ENCODE data around the gene KLHL3. TPM values are rescaled to one million over a fixed set of nuclear protein-coding genes. Genes with fewer than 3 reads are reported as not detected.
"Not testable (repeated sequence)": the region's sequence is repeated elsewhere in the genome, so short reads cannot be mapped to it uniquely, and the experiment has no call there.

KLHL3 gene
- total RNA-seq, 1 donor from 2014 or later = 4.4 TPM

DNA sequence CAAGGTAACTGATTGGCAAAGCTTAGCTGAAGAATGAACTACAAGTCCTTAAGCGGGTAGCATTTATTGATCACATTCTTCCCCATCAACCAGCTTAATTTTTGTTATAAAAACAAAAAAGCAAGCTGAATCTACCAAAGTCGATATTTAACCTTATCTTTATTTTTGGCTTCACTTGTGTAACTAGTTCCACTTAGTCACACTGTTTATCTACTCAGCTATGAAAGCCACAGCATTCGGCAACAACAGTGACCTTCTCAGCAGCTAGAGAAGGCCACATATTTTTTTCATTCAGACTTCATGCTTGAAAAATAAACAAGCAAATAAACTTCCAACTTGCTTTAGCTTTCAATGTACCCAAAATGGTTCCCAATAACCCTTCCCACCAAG lies 69.4 kb downstream of the KLHL3 start:
- no peak for ATAC-seq

DNA sequence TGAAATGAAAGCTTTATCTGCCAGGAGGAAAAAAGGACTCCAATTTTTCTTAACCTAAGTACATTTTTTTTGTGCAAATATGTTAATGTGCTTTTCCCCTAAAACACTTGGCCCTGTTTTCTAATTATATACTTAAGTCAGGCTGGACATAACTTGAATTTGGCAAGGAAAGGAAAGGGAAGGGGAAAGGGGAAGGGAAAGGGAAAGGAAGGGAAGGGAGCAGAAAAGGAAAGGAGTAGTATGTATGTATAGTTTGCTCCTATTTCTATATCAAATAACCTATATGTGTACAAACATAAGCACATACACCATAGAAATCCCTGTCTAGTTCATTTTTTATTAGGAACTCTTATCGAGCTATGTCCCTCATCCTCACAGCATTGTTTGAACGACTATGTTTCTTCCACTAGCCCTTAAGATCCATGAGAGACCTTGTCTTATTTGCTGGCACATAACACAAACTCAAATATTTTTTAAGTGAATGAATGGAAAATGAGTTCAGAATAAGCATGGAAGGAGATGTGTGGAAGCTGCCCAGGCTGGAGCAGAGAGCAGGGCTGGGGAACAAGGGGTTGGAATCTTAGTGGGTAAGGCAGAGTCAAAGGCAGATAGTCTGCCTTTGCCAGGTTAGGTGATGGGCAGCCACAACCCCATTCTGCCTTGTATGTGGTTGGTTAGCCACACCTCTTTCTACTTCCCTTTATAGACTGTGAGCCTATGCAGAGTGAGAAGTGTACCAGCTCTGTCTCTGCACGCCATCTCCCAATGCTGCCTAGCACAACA lies 70.0 kb downstream of the KLHL3 start:
- peak; percentile 44 for ATAC-seq

DNA sequence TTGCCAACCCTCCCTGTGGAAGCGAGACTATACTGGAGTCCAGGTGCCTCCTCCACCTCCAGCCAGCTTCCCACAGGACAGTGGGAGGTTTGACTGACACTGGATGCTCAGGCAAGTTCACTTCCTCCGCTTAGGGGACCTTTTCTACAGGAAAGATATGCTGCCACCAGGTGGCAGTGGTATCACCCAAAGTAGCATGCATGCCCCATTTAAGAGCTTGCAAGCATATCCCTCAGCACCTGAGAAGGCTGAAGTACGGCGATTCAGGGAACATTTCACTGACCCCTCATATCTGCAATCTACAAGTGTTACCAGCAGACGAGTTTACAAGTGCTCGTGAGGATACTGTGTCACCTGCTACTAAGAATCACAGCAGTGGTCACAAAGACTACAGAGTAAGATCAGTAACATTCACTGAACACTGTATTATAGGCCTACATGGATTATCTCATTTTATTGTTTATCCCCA lies 75.5 kb downstream of the KLHL3 start:
- peak; percentile 81 for ATAC-seq

DNA sequence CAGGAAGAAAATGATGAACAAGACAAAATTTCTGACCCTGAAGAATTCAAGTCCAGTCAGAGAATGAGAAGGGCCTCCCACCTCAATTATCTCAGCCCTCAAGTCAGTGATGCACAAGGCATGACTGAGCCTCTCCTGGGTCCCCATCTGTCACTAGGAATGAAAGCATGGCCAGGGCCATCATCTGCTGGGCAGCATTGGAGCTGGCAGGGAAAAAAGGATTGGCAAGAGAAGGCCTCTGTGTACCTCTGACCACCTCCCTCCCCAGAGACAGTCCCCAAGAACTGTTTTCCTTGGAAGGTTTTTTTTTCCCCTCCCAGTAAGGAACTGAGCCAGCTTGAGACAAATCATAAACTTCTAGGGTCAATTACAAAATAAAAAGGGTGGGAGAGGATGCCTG lies 76.7 kb downstream of the KLHL3 start:
- ATAC-seq = no peak

DNA sequence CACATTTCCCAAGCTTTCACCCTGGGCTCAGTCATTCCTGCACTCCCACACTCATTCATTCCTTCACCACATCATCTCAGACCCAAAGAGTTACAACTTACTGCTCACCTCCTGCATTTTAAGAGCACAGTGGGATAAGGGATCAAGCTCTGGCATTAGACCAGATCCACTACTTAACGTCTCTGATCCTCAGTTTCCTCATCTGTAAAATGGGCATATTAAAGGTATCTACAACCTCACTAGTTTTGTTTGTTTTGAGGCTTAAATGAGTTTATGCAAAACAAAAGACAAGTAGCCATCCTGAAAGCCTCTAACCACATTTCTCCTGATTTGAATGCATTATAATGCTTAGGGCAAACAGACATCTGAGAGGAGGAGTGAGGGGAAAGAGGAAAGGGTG lies 77.6 kb downstream of the KLHL3 start:
- ATAC-seq = no peak

DNA sequence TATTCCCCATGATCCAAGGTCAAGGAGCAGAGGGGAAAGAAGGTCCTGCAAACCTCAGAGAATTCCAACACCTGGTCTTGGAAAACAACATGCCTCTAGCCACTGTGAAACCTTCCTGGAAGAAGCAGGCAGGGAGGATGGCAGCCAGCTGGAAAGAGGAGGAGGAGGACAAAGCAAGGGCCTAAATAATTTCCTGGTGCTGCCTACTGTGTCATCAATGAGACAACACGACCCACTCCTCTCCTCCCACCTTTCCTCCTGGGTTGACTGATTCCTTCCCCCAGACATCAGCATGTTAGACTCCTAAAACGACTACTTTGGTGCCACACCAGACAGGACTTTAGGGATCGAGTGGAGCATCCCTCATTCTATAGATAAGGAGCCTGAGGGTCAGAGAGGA lies 78.8 kb downstream of the KLHL3 start:
- no peak for ATAC-seq

DNA sequence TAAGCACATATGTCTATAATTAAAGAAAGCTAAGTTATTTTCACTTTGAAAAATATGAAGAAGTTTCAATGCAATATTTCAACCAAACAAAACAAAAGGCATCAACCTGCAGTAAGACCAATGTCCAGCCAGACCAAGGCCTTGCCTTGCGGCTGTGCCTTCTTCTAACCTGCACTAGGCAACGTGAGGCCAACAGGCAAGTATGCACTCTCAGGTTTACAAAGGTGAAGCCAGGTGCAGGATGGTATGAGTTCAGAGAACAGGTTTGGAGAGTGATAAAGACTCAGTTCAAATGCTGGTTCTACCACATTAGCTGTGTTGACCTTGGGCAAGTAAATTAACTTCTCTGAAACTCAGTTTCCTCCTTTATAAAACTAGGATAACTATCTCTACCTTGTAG lies 79.3 kb downstream of the KLHL3 start:
- ATAC-seq = no peak

DNA sequence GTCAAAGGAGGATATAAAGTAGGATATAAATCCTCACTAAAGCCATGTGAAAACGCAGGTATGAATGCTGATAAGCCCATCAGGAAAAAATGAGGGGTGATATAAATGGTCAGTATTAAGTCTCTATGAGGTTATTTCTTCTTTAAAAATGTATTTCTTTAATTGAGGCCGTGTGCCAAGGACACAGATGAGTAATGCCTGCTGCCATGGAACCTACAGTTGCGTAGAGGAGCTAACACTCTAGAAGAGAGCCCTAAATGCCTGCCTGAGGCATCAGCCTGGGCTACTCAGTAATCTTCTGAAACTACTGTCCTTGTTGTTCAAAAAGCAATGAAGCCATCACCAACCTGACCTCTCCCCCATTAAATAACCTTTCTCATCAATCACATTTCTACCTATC lies 84.9 kb downstream of the KLHL3 start:
- peak; percentile 55 for ATAC-seq

DNA sequence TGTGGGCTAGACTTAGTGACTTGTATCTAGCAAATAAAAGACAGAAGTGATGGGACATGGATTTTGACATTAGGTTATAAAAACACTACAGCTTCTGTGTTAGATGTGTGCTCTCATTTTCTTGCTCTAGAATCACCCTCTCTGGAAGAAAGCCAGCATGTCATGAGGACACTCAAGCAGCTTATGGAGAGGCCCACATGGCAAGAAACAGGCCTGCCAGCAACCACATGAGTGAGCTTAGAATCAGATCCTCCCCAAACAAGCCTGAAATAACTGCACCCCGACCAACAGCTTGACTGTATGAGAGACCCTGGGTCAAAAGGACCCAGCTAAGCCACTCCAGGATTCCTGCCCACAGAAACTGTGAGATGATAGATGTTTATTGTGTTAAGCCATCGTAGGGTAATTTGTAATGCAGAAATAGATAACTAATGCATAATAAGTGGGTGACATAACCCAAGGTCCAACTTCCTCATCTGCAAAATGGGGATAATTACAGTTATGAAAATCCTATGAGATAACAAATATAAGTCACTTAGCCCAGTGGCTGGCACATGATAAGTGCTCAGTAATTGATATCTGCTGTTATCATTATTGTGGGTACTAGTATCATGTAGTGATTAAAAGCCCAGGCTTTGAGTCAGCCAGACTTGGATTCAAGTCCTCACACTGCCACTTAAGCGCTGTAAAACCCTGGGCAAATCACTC lies 86.5 kb downstream of the KLHL3 start:
- ATAC-seq = no peak

DNA sequence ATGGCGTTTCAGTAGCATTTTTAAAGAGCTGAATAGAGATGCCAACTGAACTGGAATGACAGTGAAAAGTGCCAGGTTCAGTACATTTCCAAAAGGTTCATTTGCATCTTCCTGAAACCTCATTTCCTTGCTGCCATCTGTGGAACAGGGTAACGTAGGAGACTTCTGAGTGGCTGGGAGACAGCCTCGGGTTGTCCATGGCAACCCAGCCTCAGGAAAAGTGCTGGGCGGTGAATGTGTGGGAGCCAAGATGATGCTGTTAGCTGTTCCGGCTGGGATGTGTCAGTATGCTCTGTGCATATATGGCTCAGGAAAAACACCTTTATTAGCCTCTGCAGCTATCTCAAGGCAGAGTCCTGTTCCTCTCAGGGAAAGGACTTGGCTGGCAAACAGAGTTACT lies 87.5 kb downstream of the KLHL3 start:
- no peak for ATAC-seq

DNA sequence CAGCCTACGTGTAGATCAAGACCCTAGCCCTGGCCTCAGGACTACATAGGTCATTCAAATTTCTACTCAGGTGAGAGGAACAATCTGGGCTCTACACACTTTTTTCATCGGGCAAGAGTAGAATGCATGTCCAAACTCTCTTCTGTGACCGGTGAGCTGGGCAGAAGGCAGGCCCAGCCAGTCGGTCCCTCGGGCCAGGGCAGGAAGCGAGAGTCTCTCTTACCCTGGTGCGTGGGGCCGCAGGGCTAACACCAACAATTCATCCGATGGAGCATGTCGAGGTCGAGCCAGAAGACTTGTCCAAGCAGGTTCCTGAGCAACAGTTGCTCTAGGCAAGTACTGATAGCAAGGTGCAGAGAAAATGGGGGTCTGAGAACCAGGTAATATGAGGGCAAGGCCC lies 88.5 kb downstream of the KLHL3 start:
- ATAC-seq = peak; percentile 22

DNA sequence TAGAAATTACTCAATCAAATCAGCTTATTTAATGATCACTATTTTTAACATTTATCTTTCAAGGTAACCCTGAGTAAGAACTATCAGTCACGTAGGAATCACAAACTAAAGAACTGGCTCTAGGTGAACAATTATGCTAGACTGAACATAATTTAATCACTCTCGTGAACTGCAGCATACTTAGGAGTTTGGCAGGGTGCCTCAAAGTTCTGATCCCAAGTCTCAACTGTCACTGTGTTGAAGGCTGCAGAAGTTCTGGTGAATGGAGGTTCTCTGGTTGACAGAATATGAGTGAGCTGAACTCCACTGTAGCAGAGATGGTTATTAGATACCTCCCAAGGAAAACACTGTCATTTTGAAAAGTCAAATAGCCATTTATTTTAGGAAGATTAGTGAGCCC lies 89.1 kb downstream of the KLHL3 start:
- ATAC-seq = no peak

DNA sequence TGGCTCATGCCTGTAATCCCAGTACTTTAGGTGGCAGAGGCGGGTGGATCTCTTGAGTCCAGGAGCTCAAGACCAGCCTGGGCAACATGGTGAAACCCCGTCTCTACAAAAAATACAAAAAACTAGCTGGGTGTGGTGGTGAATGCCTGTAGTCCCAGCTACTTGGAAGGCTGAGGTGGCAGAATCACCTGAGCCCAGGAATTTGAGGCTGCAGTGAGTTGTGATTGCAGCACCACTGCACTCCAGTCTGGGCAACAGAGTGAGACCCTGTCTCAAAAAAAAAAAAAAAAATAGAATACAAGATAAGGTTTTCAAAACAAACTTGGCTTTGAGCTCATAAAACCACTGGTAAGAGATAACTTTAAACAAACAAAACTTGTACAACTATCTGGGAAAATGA lies 92.8 kb downstream of the KLHL3 start:
- ATAC-seq = not testable (repeated sequence)

DNA sequence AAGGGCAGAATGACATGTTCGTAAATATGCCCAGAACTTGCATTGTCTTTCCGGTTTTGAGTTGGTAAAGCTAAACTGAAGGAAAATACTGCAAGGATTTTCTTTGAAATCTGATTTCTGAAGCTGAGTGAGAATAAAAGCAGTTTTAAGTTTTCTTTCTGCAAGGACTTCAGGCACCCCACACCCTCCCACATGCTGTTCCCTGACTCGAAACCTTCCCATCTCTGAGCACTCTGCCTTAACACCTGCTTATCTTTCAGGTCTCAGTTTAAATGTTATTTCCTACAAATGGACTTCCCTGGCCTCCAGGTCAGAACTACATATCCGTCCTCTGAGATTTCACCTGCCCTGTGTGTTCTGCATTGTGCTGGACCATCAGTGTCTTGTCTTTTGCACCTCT lies 93.8 kb downstream of the KLHL3 start:
- no peak for ATAC-seq

DNA sequence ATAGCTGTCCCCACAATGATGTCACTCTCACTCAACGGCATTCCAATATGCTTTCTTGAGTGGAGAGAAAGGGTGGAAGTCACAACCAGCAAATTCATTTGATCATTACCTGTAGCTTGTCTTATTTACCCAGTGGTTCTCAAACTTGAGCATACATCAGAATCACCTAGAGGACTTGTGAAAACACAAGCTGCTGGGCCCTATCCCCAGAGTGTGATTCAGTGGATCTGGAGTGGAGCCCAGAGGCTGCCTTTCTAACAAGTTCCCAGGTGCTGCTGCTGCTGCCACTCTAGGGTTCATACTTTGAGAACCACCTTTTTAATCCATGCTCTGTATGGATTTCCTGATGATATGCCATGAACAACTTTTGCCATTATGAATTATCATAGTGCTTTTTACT lies 94.7 kb downstream of the KLHL3 start:
- ATAC-seq = no peak

DNA sequence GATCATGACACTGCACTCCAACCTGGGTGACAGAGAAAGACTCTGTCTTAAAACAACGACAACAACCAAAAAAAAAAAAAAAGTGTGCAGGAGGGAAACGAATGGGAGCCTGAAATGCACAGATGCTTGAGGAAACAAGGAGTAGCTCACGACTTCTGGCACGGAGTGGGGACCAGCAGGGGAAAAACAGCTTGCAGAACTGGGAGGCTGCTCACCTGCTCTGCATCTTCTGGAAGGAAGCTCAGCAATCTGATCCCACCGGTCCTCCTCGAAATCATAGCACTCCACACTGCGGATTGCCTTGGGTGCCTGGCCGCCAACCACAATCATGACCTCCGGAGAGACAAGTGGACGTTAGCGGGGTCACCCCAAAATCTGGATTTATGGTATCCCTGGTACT lies 96.2 kb downstream of the KLHL3 start:
- no peak for ATAC-seq

DNA sequence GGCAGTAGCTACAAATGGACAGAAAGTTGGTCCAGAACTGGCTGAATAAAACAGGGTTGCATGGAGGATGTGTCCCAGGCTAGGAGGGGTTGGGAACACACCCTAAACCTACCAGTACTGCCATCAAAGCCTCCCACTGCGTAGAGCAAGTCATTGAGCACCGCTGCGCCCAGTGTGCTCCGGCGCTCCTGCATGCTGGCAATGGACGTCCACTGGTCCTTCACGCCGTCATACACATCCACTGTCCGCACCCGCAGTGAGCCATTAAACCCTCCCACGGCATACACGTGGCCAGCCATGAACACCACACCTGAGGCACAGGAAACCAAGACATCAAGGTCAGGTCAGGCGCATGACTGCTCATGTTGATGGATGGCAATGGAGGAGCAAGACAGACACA lies 97.0 kb downstream of the KLHL3 start:
- no peak for ATAC-seq

DNA sequence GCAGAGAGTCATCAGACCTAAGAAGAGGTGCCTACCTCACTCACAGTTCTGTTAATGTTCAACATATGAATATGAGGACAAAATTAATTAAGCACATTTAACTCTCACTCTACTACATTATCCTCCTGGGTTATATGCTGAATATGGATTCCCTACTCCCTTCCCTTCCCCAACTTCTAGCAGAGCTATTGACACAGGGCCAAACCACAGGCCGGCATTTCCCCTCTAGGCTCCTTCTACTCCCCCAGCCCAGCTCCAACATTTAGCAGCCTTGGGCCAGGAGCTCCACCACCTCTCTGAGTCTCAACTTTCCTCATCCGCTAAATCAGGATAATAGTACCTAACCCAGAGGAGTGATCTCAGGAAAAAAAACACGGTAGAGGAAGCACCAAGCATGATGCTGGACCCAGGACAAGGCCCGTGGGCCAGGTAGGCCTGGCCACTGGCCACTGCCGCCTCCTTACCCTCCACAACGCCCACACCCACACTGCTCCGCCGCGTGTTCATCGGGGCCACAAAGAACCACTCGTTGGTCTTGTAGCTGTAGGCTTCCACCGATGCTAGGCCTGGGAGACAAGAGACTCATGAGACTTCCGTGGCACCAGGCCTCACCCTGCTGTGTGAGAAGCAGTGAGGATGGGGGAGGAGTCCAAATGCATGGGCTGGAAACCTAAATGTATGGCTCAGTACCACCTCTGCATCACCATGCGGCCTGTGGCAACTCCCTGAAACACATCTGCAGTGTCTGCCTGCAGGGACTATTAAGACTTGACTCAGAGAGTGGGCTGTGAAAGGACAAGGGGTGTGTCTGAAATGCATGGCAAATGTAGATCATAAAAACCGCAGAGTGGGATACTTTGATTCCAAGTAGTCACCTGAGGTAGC lies 98.8 kb downstream of the KLHL3 start:
- ATAC-seq = no peak

DNA sequence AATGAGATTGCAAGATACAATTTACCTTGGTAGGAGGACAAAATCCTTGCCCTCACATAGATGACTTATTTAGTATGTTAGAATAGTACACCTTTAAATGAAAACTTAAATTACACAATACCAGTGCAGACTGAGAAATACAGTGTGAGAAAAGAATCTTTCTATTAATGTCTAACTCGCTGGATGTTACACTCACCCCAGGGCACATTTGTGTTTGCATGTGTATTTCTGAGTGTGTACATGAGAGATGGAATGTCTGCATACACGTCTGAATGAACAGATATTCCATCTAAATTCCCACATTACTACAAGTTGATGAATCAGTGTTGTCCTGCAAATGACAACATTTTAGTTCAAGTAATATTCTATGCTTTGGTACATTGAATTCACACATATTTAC lies 99.8 kb downstream of the KLHL3 start:
- no peak for ATAC-seq

DNA sequence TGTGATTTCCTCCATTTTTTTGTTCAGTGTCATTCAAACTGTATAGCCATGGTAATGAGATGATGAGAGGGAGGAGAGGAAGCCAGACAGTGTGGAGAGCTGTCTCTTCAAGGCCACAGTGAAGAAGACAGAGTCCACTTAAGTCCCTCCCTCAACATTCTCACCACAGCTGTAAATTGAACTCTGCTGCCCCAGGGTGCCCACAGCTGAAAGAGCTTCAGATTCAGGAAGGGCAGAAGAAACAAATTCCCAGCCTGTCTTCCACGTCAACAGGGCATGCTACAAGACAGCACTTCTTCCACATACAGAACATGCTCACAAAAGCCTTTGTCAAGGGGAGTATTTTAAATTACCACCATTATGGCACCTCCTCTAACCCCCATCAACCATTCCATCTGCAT lies 100.4 kb downstream of the KLHL3 start:
- ATAC-seq = no peak

DNA sequence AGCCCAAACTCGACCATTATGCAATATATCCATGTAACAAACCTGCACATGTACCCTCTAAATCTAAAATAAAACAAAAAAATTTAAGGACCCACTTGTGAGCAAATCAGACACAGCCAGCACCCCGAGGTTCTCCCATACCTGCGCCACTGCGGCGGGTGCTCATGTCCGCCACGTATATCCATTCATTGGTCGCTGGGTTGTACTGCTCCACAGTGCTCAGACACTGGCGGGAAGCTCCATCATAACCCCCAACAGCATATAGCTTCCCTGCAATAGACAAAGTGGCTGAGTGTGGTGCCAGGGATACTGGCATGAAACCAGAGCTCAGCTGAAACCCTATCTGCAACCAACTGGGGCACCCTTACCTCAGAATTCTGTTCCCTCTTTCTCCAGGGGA lies 102.0 kb downstream of the KLHL3 start:
- ATAC-seq = no peak

DNA sequence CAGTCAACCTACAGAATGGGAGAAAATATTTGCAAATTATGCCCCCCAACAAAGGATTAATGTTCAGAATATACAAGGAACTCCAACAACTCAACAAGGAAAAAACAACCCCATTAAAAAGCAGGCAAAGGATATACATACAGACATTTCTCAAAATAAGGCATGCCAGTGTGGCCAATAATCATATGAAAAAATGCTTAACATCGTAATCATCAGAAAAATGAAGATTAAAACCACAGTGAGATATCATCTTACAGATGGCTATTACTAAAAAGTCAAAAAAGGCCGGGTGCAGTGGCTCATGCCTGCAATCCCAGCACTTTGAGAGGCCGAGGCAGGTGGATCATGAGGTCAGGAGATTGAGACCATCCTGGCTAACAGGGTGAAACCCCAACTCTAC lies 103.2 kb downstream of the KLHL3 start:
- no peak for ATAC-seq

DNA sequence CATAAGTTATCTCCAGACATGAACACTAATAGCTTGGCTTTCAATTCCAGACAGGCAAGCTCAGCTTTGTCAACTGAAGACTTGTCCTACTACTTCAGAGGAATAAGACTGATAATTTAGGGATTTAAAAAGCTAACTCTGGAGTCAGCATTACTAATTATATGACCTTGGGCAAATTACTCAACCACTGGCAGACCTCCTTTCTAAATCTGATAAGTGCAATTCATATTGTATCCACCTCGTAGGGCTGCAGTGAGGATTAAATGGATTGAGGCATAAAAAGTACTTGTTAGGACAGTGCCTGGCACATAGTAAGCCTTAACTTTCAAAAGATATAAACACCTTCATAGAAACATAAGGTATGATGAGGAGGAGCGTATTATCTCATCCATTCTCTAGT lies 104.4 kb downstream of the KLHL3 start:
- ATAC-seq = peak; percentile 58

Measured in esophagus mucosa (tissue), 1 donor.